Measurements from ENCODE around the gene C20orf96.
"Not testable (repeated sequence)": the region's sequence is repeated elsewhere in the genome, so short reads cannot be mapped to it uniquely, and the experiment has no call there.

C20orf96 gene

GRCh38 chr20:290084-290831 lies at the start of gene C20orf96:
Gene C20orf96 (minus strand): TSS chr20:290750. CDS start chr20:290610, 140 bp downstream.
- ATAC-seq (ENCODE audit: insufficient read depth, low read depth) = peak; percentile 87
- H3K9me3 ChIP-seq (ENCODE audit: insufficient read depth, low read length, severe bottlenecking) = no peaks in the 10 kb centered on the region
- H3K27me3 ChIP-seq (ENCODE audit: insufficient read depth, low read length, poor library complexity) = no peaks in the 10 kb centered on the region
- H3K4me1 ChIP-seq (ENCODE audit: insufficient read depth, low read length) = peaks cover 31% of the 10 kb centered on the region
- peak within 1 kb of the TSS; percentile 54 to 73 for H3K4me3 ChIP-seq (ENCODE audit: low read depth in 1 of 2, low read length in 2 of 2)
- H4K20me1 ChIP-seq (ENCODE audit: insufficient read depth, low read length) = no peaks in the 10 kb centered on the region
- peaks cover 9% of the 10 kb centered on the region; the same call in 1 of the 2 replicates for H3K79me2 ChIP-seq (ENCODE audit: insufficient read depth, low read length)
- peak within 1 kb of the TSS; percentile 76 for H3K9ac ChIP-seq (ENCODE audit: low read depth, low read length)
- peaks cover 3% of the 10 kb centered on the region; the same call in 1 of the 2 replicates for H3K36me3 ChIP-seq (ENCODE audit: insufficient read depth, low read length)
- peak within 1 kb of the TSS; percentile 88 for H3K4me2 ChIP-seq (ENCODE audit: insufficient read depth, low read length)
- DNase-seq = peak; percentile 92
- peak within 1 kb of the TSS; percentile 76 for H3K27ac ChIP-seq (ENCODE audit: low read length)
- TF ChIP-seq CTCF (IDR thresholded peaks at IDR 0.05; ENCODE audit: borderline replicate concordance, extremely low read depth, low read length, poor library complexity, severe bottlenecking) (peak; percentile 40), EZH2 (IDR thresholded peaks at IDR 0.05; ENCODE audit: borderline replicate concordance, low read depth, low read length, severe bottlenecking) (no peak)
- H2AFZ ChIP-seq (ENCODE audit: low read depth, low read length) = peak within 1 kb of the TSS; percentile 94

GRCh38 chr20:336040-336439 lies 45.5 kb upstream of the C20orf96 start:
- not testable (repeated sequence) for H3K36me3 ChIP-seq (ENCODE audit: insufficient read depth, low read length); H3K79me2 ChIP-seq (ENCODE audit: insufficient read depth, low read length); ATAC-seq (ENCODE audit: insufficient read depth, low read depth); H3K4me1 ChIP-seq (ENCODE audit: insufficient read depth, low read length); H3K9ac ChIP-seq (ENCODE audit: low read depth, low read length); H4K20me1 ChIP-seq (ENCODE audit: insufficient read depth, low read length); H3K27me3 ChIP-seq (ENCODE audit: insufficient read depth, low read length, poor library complexity); H3K9me3 ChIP-seq (ENCODE audit: insufficient read depth, low read length, severe bottlenecking); H2AFZ ChIP-seq (ENCODE audit: low read depth, low read length); DNase-seq; H3K4me3 ChIP-seq (ENCODE audit: low read depth in 1 of 2, low read length in 2 of 2); H3K4me2 ChIP-seq (ENCODE audit: insufficient read depth, low read length); H3K27ac ChIP-seq (ENCODE audit: low read length)

- H3K4me2 ChIP-seq (ENCODE audit: insufficient read depth, low read length) = no peak overlapping the region
- H3K79me2 ChIP-seq (ENCODE audit: insufficient read depth, low read length) = no peaks in the 10 kb centered on the region
- DNase-seq (no peak), ATAC-seq (ENCODE audit: insufficient read depth, low read depth) (no peak)
- H3K4me3 ChIP-seq (ENCODE audit: low read depth in 1 of 2, low read length in 2 of 2) = no peak overlapping the region
- H3K9me3 ChIP-seq (ENCODE audit: insufficient read depth, low read length, severe bottlenecking) = no peaks in the 10 kb centered on the region
- H2AFZ ChIP-seq (ENCODE audit: low read depth, low read length) = no peak overlapping the region
- TF ChIP-seq EZH2 (IDR thresholded peaks at IDR 0.05; ENCODE audit: borderline replicate concordance, low read depth, low read length, severe bottlenecking) = no peak
- TF ChIP-seq CTCF (IDR thresholded peaks at IDR 0.05; ENCODE audit: borderline replicate concordance, extremely low read depth, low read length, poor library complexity, severe bottlenecking) = no peak
- H3K27me3 ChIP-seq (ENCODE audit: insufficient read depth, low read length, poor library complexity) = no peaks in the 10 kb centered on the region
- no peak overlapping the region for H3K27ac ChIP-seq (ENCODE audit: low read length)
- H3K36me3 ChIP-seq (ENCODE audit: insufficient read depth, low read length) = peaks cover 3% of the 10 kb centered on the region; the same call in 1 of the 2 replicates
- H3K4me1 ChIP-seq (ENCODE audit: insufficient read depth, low read length) = peaks cover 9% of the 10 kb centered on the region; the same call in 1 of the 2 replicates
- no peak overlapping the region for H3K9ac ChIP-seq (ENCODE audit: low read depth, low read length)
- peaks cover 12% of the 10 kb centered on the region for H4K20me1 ChIP-seq (ENCODE audit: insufficient read depth, low read length)
Observed at GRCh38 chr20:334578-334977, 44.0 kb upstream of the C20orf96 start.

Measured in DND-41 (cell line).